ENCODE data around the gene NEK1.

Gene NEK1

GRCh38 chr4:169417629-169418282 is 194.6 kb downstream of the NEK1 start:
- Mint-ChIP-seq H3K4me3 (no peak overlapping the region), H3K27me3 (no peaks in the 10 kb centered on the region), H3K36me3 (ENCODE audit: low read depth) (peaks cover 14% of the 10 kb centered on the region), H3K4me1 (ENCODE audit: low read depth) (peaks cover 22% of the 10 kb centered on the region), H3K27ac (no peak overlapping the region), H3K9me3 (no peaks in the 10 kb centered on the region)
- no peak for DNase-seq

- H3K36me3 Mint-ChIP-seq (ENCODE audit: low read depth): peaks cover 9% of the 10 kb centered on the region
- no peak for DNase-seq
- peaks cover 30% of the 10 kb centered on the region for H3K4me1 Mint-ChIP-seq (ENCODE audit: low read depth)
- H3K4me3 Mint-ChIP-seq: no peak overlapping the region
- peak overlapping the region; percentile 33 for H3K27ac Mint-ChIP-seq
- no peaks in the 10 kb centered on the region for H3K9me3 Mint-ChIP-seq
- H3K27me3 Mint-ChIP-seq: no peaks in the 10 kb centered on the region
Observed at GRCh38 chr4:169416997-169417396, 195.4 kb downstream of the NEK1 start.

- no peak for DNase-seq
- Mint-ChIP-seq H3K4me1 (ENCODE audit: low read depth) (peaks cover 35% of the 10 kb centered on the region), H3K4me3 (no peak overlapping the region), H3K9me3 (no peaks in the 10 kb centered on the region), H3K36me3 (ENCODE audit: low read depth) (peaks cover 4% of the 10 kb centered on the region), H3K27ac (peak overlapping the region; percentile 52), H3K27me3 (no peaks in the 10 kb centered on the region)
Observed at GRCh38 chr4:169416461-169416860, 195.9 kb downstream of the NEK1 start.

- H3K4me1 Mint-ChIP-seq (ENCODE audit: low read depth): peaks cover 49% of the 10 kb centered on the region
- H3K9me3 Mint-ChIP-seq: no peaks in the 10 kb centered on the region
Observed at GRCh38 chr4:169414913-169415312, 197.5 kb downstream of the NEK1 start.

GRCh38 chr4:169412046-169412445 is 200.3 kb downstream of the NEK1 start:
- Mint-ChIP-seq H3K27ac (no peak overlapping the region), H3K36me3 (ENCODE audit: low read depth) (peaks cover 3% of the 10 kb centered on the region), H3K4me3 (no peak overlapping the region), H3K27me3 (no peaks in the 10 kb centered on the region), H3K9me3 (no peaks in the 10 kb centered on the region), H3K4me1 (ENCODE audit: low read depth) (peaks cover 41% of the 10 kb centered on the region)
- no peak for DNase-seq

More at GRCh38 chr4:169414913-169415312, 197.5 kb downstream of the NEK1 start:
- no peak for DNase-seq
- no peaks in the 10 kb centered on the region for H3K27me3 Mint-ChIP-seq
- H3K36me3 Mint-ChIP-seq (ENCODE audit: low read depth): peaks cover 3% of the 10 kb centered on the region
- no peak overlapping the region for H3K27ac Mint-ChIP-seq
- no peak overlapping the region for H3K4me3 Mint-ChIP-seq

GRCh38 chr4:169410839-169411770 is 201.3 kb downstream of the NEK1 start:
- peaks cover 3% of the 10 kb centered on the region for H3K36me3 Mint-ChIP-seq (ENCODE audit: low read depth)
- H3K4me3 Mint-ChIP-seq: no peak overlapping the region
- H3K27me3 Mint-ChIP-seq: no peaks in the 10 kb centered on the region

GRCh38 chr4:169407217-169407845 is 205.1 kb downstream of the NEK1 start:
- Mint-ChIP-seq H3K4me1 (ENCODE audit: low read depth) (peaks cover 26% of the 10 kb centered on the region), H3K36me3 (ENCODE audit: low read depth) (peaks cover 10% of the 10 kb centered on the region), H3K4me3 (no peak overlapping the region), H3K9me3 (no peaks in the 10 kb centered on the region), H3K27me3 (no peaks in the 10 kb centered on the region), H3K27ac (peak overlapping the region; percentile 39)
- DNase-seq: no peak

More at GRCh38 chr4:169410839-169411770, 201.3 kb downstream of the NEK1 start:
- H3K27ac Mint-ChIP-seq: peak overlapping the region; percentile 82
- DNase-seq: peak; percentile 35
- H3K4me1 Mint-ChIP-seq (ENCODE audit: low read depth): peaks cover 32% of the 10 kb centered on the region
- no peaks in the 10 kb centered on the region for H3K9me3 Mint-ChIP-seq

- DNase-seq: no peak
- Mint-ChIP-seq H3K27me3 (no peaks in the 10 kb centered on the region), H3K4me1 (ENCODE audit: low read depth) (peaks cover 4% of the 10 kb centered on the region), H3K4me3 (no peak overlapping the region), H3K9me3 (no peaks in the 10 kb centered on the region), H3K27ac (no peak overlapping the region), H3K36me3 (ENCODE audit: low read depth) (peaks cover 27% of the 10 kb centered on the region)
Observed at GRCh38 chr4:169404960-169405359, 207.4 kb downstream of the NEK1 start.

- H3K27me3 Mint-ChIP-seq: no peaks in the 10 kb centered on the region
- H3K9me3 Mint-ChIP-seq: no peaks in the 10 kb centered on the region
- no peak overlapping the region for H3K4me3 Mint-ChIP-seq
- no peak overlapping the region for H3K27ac Mint-ChIP-seq
- H3K4me1 Mint-ChIP-seq (ENCODE audit: low read depth): no peaks in the 10 kb centered on the region
- H3K36me3 Mint-ChIP-seq (ENCODE audit: low read depth): peaks cover 36% of the 10 kb centered on the region
- no peak for DNase-seq
Observed at GRCh38 chr4:169400832-169401231, 211.6 kb downstream of the NEK1 start.

- Mint-ChIP-seq H3K27me3 (no peaks in the 10 kb centered on the region), H3K4me3 (no peak overlapping the region), H3K27ac (no peak overlapping the region), H3K4me1 (ENCODE audit: low read depth) (no peaks in the 10 kb centered on the region), H3K9me3 (no peaks in the 10 kb centered on the region), H3K36me3 (ENCODE audit: low read depth) (peaks cover 36% of the 10 kb centered on the region)
- no peak for DNase-seq
Observed at GRCh38 chr4:169399976-169400767, 212.2 kb downstream of the NEK1 start.

- Mint-ChIP-seq H3K36me3 (ENCODE audit: low read depth) (peaks cover 29% of the 10 kb centered on the region), H3K4me3 (no peak overlapping the region), H3K27me3 (no peaks in the 10 kb centered on the region), H3K4me1 (ENCODE audit: low read depth) (no peaks in the 10 kb centered on the region), H3K27ac (no peak overlapping the region), H3K9me3 (no peaks in the 10 kb centered on the region)
- no peak for DNase-seq
Observed at GRCh38 chr4:169398316-169398715, 214.1 kb downstream of the NEK1 start.

- Mint-ChIP-seq H3K27ac (no peak overlapping the region), H3K4me3 (no peak overlapping the region), H3K4me1 (ENCODE audit: low read depth) (no peaks in the 10 kb centered on the region), H3K36me3 (ENCODE audit: low read depth) (peaks cover 29% of the 10 kb centered on the region), H3K27me3 (no peaks in the 10 kb centered on the region), H3K9me3 (no peaks in the 10 kb centered on the region)
- DNase-seq: no peak
Observed at GRCh38 chr4:169397762-169398161, 214.6 kb downstream of the NEK1 start.

- DNase-seq: no peak
- Mint-ChIP-seq H3K27ac (no peak overlapping the region), H3K4me3 (no peak overlapping the region), H3K27me3 (no peaks in the 10 kb centered on the region), H3K9me3 (peaks cover 19% of the 10 kb centered on the region), H3K36me3 (ENCODE audit: low read depth) (no peaks in the 10 kb centered on the region), H3K4me1 (ENCODE audit: low read depth) (no peaks in the 10 kb centered on the region)
Observed at GRCh38 chr4:169385376-169385775, 227.0 kb downstream of the NEK1 start.

- no peak overlapping the region for H3K4me3 Mint-ChIP-seq
- no peak overlapping the region for H3K27ac Mint-ChIP-seq
- H3K4me1 Mint-ChIP-seq (ENCODE audit: low read depth): no peaks in the 10 kb centered on the region
- H3K36me3 Mint-ChIP-seq (ENCODE audit: low read depth): no peaks in the 10 kb centered on the region
- peaks cover 19% of the 10 kb centered on the region for H3K9me3 Mint-ChIP-seq
- no peaks in the 10 kb centered on the region for H3K27me3 Mint-ChIP-seq
- DNase-seq: no peak
Observed at GRCh38 chr4:169384779-169385178, 227.6 kb downstream of the NEK1 start.
